PC-9 (cell line): ENCODE measurements around the gene CLMN. TPM values are rescaled to one million over a fixed set of nuclear protein-coding genes. Genes with fewer than 3 reads are reported as not detected.

ENCODE experiments used
- BruUV-seq: library from RNA; stranded (reverse); fragments of 400-500 nt; replicated peaks from 2 replicates; lab custom pipeline; 2021; lab: Mats Ljungman, UMichigan
- CTCF ChIA-PET: fragments of 300-600 bp; sonication (Branson Sonifier 250); formaldehyde crosslinking; loops from one replicate; lab custom pipeline; 2022; ENCODE audit warnings: antibody characterized with exemption; lab: Charles Lee
- POLR2A ChIA-PET: fragments of 300-600 bp; sonication (Branson Sonifier 250); formaldehyde crosslinking; loops from one replicate; lab custom pipeline; 2022; ENCODE audit warnings: antibody characterized with exemption; ENCODE audit not compliant: unreplicated experiment; lab: Charles Lee
- DNase-seq, 2 experiments: peaks; one replicate each; pipeline versions ENCODE4 v3.0.0 to v3.0.0-alpha.2; 2015 to 2022; ENCODE audit warnings: mixed read lengths in 1 of 2
- H2AFZ ChIP-seq: fragments of 200-600 bp; sonication (generic); 2 replicates; pipeline ENCODE4 v1.8.1; 2017; ENCODE audit warnings: antibody characterized with exemption
- H3F3A ChIP-seq: fragments of 200-600 bp; sonication (generic); 2 replicates; pipeline ENCODE4 v1.8.1; 2017; ENCODE audit warnings: antibody characterized with exemption, mild to moderate bottlenecking, low read depth; ENCODE audit not compliant: insufficient read depth
- H3K27ac ChIP-seq: fragments of 200-600 bp; sonication (generic); 2 replicates; pipeline ENCODE4 v1.6.1; 2016; ENCODE audit warnings: mixed run types
- H3K27me3 ChIP-seq: fragments of 200-600 bp; sonication (generic); 2 replicates; pipeline ENCODE4 v1.6.1; 2016; ENCODE audit warnings: low read depth, mixed run types; ENCODE audit not compliant: insufficient read depth
- H3K36me3 ChIP-seq: fragments of 200-600 bp; sonication (generic); 2 replicates; pipeline ENCODE4 v1.6.1; 2016; ENCODE audit warnings: low read depth, mixed run types
- H3K4me1 ChIP-seq: fragments of 200-600 bp; sonication (generic); replicated peaks from 2 replicates; pipeline ENCODE4 v1.6.1; 2016; ENCODE audit warnings: mixed run types; ENCODE audit not compliant: insufficient read depth
- H3K4me2 ChIP-seq: fragments of 200-600 bp; sonication (generic); 2 replicates; pipeline ENCODE4 v1.6.1; 2017; ENCODE audit warnings: mixed run types
- H3K4me3 ChIP-seq: fragments of 200-600 bp; sonication (generic); 2 replicates; pipeline ENCODE4 v1.6.1; 2016; ENCODE audit warnings: mixed run types
- H3K79me2 ChIP-seq: fragments of 200-600 bp; sonication (generic); 2 replicates; pipeline ENCODE4 v1.6.1; 2017; ENCODE audit warnings: low read depth, mixed run types
- H3K9me2 ChIP-seq: fragments of 200-600 bp; sonication (generic); 2 replicates; pipeline ENCODE4 v1.8.1; 2017; ENCODE audit warnings: mild to moderate bottlenecking; ENCODE audit not compliant: insufficient read depth
- H3K9me3 ChIP-seq: fragments of 200-600 bp; sonication (generic); 2 replicates; pipeline ENCODE4 v1.8.1; 2016; ENCODE audit warnings: low read depth; ENCODE audit not compliant: insufficient read depth
- H4K20me1 ChIP-seq: fragments of 200-600 bp; sonication (generic); 2 replicates; pipeline ENCODE4 v1.8.1; 2017; ENCODE audit not compliant: insufficient read depth
- CTCF ChIP-seq: fragments of 200-600 bp; sonication (generic); conservative IDR thresholded peaks from 2 replicates; pipeline ENCODE4 v1.6.1; 2017; ENCODE audit warnings: mixed run types, antibody characterized with exemption, mild to moderate bottlenecking, moderate library complexity
- EZH2 ChIP-seq: fragments of 200-600 bp; sonication (generic); IDR thresholded peaks from 2 replicates; pipeline ENCODE4 v1.8.0; 2017; ENCODE audit warnings: antibody characterized with exemption, low read depth
- intact Hi-C: fragments of 100-400 bp; cut with micrococcal nuclease; formaldehyde crosslinking; loops from one replicate; pipeline ENCODE4 v1.10.0; 2022; ENCODE audit not compliant: unreplicated experiment
- total RNA-seq: library from RNA; stranded (reverse); gene quantifications from 2 replicates; pipeline ENCODE4 v1.2.3, GENCODE V29; 2021

The CLMN gene
- total RNA-seq, 1 experiment from 2014 or later = 15.8 TPM

GRCh38 chr14:95311752-95312151 is 8.0 kb downstream of the CLMN start:
- Histone ChIP-seq H3K36me3 (no peaks in the 10 kb centered on the region), H3K27me3 (no peaks in the 10 kb centered on the region), H4K20me1 (no peaks in the 10 kb centered on the region), H2AFZ (no peak overlapping the region), H3F3A (peaks cover 29% of the 10 kb centered on the region), H3K79me2 (peaks cover 36% of the 10 kb centered on the region), H3K9me3 (no peaks in the 10 kb centered on the region), H3K4me1 (peaks cover 37% of the 10 kb centered on the region), H3K4me3 (no peak overlapping the region), H3K9me2 (no peaks in the 10 kb centered on the region), H3K4me2 (no peak overlapping the region), H3K27ac (no peak overlapping the region)
- ChIA-PET CTCF (no interaction called here), POLR2A (no interaction called here)
- intact Hi-C loops = no loop called here
- no TSS peak for BruUV-seq
- no peak for DNase-seq
- TF ChIP-seq EZH2 (no peak), CTCF (no peak)

- H3K9me2 ChIP-seq = no peaks in the 10 kb centered on the region
- CTCF ChIA-PET = no interaction called here
- no peaks in the 10 kb centered on the region for H4K20me1 ChIP-seq
- BruUV-seq = no TSS peak
- no peak overlapping the region for H2AFZ ChIP-seq
- H3K4me3 ChIP-seq = no peak overlapping the region
- H3K27ac ChIP-seq = no peak overlapping the region
- H3K36me3 ChIP-seq = no peaks in the 10 kb centered on the region
- TF ChIP-seq CTCF (no peak), EZH2 (no peak)
- H3K79me2 ChIP-seq = peaks cover 28% of the 10 kb centered on the region
- no peaks in the 10 kb centered on the region for H3K9me3 ChIP-seq
- H3K27me3 ChIP-seq = no peaks in the 10 kb centered on the region
- POLR2A ChIA-PET = no interaction called here
- intact Hi-C loops = no loop called here
- H3F3A ChIP-seq = peaks cover 27% of the 10 kb centered on the region
- no peak for DNase-seq
- no peak overlapping the region for H3K4me2 ChIP-seq
- H3K4me1 ChIP-seq = peaks cover 31% of the 10 kb centered on the region
Observed at GRCh38 chr14:95310635-95311380, 8.9 kb downstream of the CLMN start.

- H3K79me2 ChIP-seq = peaks cover 27% of the 10 kb centered on the region
- no peaks in the 10 kb centered on the region for H4K20me1 ChIP-seq
- H3F3A ChIP-seq = peaks cover 15% of the 10 kb centered on the region
- POLR2A ChIA-PET = no interaction called here
- no peaks in the 10 kb centered on the region for H3K27me3 ChIP-seq
- H3K4me1 ChIP-seq = peaks cover 19% of the 10 kb centered on the region
- H3K27ac ChIP-seq = no peak overlapping the region
- H3K4me3 ChIP-seq = no peak overlapping the region
- no peaks in the 10 kb centered on the region for H3K36me3 ChIP-seq
- no peaks in the 10 kb centered on the region for H3K9me2 ChIP-seq
- TF ChIP-seq CTCF = no peak
- no peak for TF ChIP-seq EZH2
- CTCF ChIA-PET = no interaction called here
- no TSS peak for BruUV-seq
- intact Hi-C loops = no loop called here
- H3K4me2 ChIP-seq = no peak overlapping the region
- DNase-seq = no peak
- no peaks in the 10 kb centered on the region for H3K9me3 ChIP-seq
- H2AFZ ChIP-seq = no peak overlapping the region
Observed at GRCh38 chr14:95309261-95310051, 10.3 kb downstream of the CLMN start.
